Ascending aorta (tissue), 2 donors: ENCODE measurements around the gene GRIN1. TPM values are rescaled to one million over a fixed set of nuclear protein-coding genes. Genes with fewer than 3 reads are reported as not detected.

Source experiments
- DNase-seq, 2 donors: peaks; one replicate each; pipeline ENCODE4 v3.0.0-alpha.2; 2019; ENCODE audit warnings: low spot score in 2 of 2
- H3K27ac ChIP-seq, 2 donors: fragments of 200-600 bp; sonication (generic); one replicate each; pipeline ENCODE4 v1.5.1; 2016 to 2017; ENCODE audit warnings: mild to moderate bottlenecking in 1 of 2
- H3K27me3 ChIP-seq: fragments of 200-600 bp; sonication (generic); one replicate; pipeline ENCODE4 v1.5.1; 2017
- H3K36me3 ChIP-seq, 2 donors: fragments of 200-600 bp; sonication (generic); one replicate each; pipeline ENCODE4 v1.5.1; 2016
- H3K4me1 ChIP-seq, 2 donors: fragments of 200-600 bp; sonication (generic); one replicate each; pipeline ENCODE4 v1.5.1; 2016 to 2017; ENCODE audit warnings: mild to moderate bottlenecking in 1 of 2
- H3K4me3 ChIP-seq, 2 donors: fragments of 200-600 bp; sonication (generic); one replicate each; pipeline ENCODE4 v1.5.1; 2016 to 2017; ENCODE audit warnings: mild to moderate bottlenecking in 1 of 2
- H3K9me3 ChIP-seq, 2 donors: fragments of 200-600 bp; sonication (generic); one replicate each; pipeline ENCODE4 v1.5.1; 2016
- intact Hi-C: fragments of 100-400 bp; cut with DNase I; formaldehyde crosslinking; loops from one replicate; pipeline ENCODE4 v1.15.1; 2023
- total RNA-seq: library from RNA; depleted of rRNA; stranded (reverse); fragments of >200 nt; gene quantifications from one replicate; pipeline ENCODE4 v1.1.0, GENCODE V29; 2016
- TF ChIP-seq, protein P1 (sequence below), 3 experiments: fragments of 200-600 bp in 2 of 3; fragments of 450-650 bp in 1 of 3; sonication (generic) in 2 of 3; IDR thresholded peaks; one replicate each; pipeline ENCODE4 v1.5.1; 2016 to 2019; ENCODE audit warnings: antibody characterized with exemption in 3 of 3, mild to moderate bottlenecking in 1 of 3, moderate library complexity in 1 of 3

Gene GRIN1
- total RNA-seq, 1 donor from 2014 or later, result not detected

DNA sequence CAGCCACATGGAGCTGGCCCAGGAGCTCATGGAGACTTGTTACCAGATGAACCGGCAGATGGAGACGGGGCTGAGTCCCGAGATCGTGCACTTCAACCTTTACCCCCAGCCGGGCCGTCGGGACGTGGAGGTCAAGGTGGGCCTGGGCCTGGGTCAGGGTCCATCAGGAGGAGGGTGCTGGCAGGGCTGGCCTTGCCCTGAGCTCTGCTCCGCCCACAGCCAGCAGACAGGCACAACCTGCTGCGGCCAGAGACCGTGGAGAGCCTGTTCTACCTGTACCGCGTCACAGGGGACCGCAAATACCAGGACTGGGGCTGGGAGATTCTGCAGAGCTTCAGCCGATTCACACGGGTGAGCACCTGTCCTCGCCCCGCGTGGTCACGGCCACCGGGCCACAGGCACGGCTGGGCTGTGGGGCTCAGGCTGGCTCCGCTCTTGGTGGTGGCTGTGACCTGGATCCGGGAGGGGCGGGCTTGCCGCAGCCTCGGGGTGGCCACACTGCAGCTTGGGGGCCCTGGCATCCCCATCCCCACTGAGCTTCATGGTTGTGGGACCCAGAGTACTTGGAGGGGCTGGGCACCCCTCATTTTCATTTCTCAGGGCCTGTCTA, 31.5 kb upstream of the GRIN1 start:
- H3K36me3 ChIP-seq, result peaks cover 74 to 95% of the 10 kb centered on the region in 2 donors
- no peaks in the 10 kb centered on the region for H3K27me3 ChIP-seq
- TF ChIP-seq, protein P1, sequence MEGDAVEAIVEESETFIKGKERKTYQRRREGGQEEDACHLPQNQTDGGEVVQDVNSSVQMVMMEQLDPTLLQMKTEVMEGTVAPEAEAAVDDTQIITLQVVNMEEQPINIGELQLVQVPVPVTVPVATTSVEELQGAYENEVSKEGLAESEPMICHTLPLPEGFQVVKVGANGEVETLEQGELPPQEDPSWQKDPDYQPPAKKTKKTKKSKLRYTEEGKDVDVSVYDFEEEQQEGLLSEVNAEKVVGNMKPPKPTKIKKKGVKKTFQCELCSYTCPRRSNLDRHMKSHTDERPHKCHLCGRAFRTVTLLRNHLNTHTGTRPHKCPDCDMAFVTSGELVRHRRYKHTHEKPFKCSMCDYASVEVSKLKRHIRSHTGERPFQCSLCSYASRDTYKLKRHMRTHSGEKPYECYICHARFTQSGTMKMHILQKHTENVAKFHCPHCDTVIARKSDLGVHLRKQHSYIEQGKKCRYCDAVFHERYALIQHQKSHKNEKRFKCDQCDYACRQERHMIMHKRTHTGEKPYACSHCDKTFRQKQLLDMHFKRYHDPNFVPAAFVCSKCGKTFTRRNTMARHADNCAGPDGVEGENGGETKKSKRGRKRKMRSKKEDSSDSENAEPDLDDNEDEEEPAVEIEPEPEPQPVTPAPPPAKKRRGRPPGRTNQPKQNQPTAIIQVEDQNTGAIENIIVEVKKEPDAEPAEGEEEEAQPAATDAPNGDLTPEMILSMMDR (IDR thresholded peaks at IDR 0.05), result no peak
- no peaks in the 10 kb centered on the region for H3K9me3 ChIP-seq
- H3K27ac ChIP-seq, result no peak overlapping the region
- no peaks in the 10 kb centered on the region for H3K4me1 ChIP-seq
- intact Hi-C loops, result no loop called here
- DNase-seq, result no peak
- no peak overlapping the region for H3K4me3 ChIP-seq

DNA sequence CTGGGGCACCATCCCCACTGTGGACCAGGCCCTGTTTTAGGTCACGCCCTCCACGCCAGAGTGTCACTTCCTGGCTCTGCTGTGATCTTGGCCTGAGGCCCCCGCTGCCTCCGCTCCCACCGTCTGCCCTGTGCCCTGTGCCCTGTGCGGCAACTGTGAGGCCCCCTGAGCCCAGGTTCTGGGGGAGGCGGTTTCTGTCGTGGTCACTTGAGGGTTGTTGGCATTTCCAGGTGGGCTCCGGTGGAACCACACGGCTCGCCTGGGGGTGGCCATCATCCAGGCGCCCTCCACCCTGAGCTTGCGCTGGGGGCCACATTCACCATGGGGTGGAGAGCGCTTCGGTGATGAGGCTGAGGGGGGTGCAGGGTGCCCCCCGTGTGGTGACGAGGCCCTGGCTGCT, 31.0 kb upstream of the GRIN1 start:
- peaks cover 68 to 94% of the 10 kb centered on the region in 2 donors for H3K36me3 ChIP-seq
- H3K9me3 ChIP-seq, result no peaks in the 10 kb centered on the region
- TF ChIP-seq, protein P1 (IDR thresholded peaks at IDR 0.05), result no peak
- intact Hi-C loops, result no loop called here
- H3K4me3 ChIP-seq, result no peak overlapping the region
- H3K27ac ChIP-seq, result no peak overlapping the region
- H3K4me1 ChIP-seq, result no peaks in the 10 kb centered on the region
- H3K27me3 ChIP-seq, result no peaks in the 10 kb centered on the region
- DNase-seq, result no peak

DNA sequence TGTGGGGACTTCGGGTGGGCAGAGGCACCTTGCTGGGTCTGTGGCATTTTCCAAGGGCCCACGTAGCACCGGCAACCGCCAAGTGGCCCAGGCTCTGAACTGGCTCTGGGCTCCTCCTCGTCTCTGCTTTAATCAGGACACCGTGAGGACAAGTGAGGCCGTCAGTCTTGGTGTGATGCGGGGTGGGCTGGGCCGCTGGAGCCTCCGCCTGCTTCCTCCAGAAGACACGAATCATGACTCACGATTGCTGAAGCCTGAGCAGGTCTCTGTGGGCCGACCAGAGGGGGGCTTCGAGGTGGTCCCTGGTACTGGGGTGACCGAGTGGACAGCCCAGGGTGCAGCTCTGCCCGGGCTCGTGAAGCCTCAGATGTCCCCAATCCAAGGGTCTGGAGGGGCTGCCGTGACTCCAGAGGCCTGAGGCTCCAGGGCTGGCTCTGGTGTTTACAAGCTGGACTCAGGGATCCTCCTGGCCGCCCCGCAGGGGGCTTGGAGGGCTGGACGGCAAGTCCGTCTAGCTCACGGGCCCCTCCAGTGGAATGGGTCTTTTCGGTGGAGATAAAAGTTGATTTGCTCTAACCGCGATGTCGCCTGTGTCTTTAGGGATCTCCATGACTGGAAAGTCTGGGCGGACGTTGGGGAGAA, 30.2 kb upstream of the GRIN1 start:
- H3K36me3 ChIP-seq, result peaks cover 60 to 86% of the 10 kb centered on the region in 2 donors

DNA sequence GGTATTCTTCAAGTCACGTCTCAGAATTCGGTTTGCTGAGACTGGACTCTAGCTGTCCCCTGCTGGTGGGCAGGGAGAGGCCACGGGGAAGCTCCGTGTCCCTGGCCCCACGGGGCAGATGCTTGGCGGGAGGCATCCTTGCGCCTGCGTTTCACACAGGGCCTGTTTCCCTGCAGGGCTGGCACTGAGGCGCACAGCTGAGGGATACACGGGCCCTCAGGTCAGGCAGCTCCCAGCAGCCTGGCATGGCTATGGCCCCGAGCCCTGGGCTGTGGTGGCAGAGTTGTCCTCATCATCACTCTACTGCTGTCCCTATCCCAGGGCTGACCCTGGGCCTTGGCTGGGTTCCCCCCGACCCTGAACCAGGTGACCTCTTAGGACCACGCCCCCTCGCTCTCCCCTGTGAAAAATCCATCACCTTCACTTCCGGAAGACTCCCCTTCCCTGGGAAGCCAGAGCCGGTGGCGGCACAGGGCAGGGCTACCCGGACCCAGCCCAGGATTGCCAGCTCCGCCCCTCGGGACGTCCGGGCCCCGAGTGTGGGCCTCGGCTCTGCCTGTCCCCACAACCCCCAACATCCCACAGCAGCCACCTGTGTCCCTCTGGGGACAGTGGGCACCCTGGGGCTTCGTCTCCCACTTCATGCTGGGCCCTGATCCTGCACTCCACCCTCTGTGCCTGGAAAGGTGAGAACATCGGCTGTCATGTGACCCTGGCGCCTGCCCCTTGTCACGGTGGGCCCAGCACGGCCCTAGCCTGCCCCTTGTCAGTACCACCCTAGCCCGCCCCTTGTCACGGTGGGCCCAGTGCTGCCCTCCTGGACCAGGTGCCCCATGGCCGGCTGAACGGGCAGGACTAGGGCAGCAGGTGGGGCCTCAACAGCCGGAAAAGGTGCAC, 29.5 kb upstream of the GRIN1 start:
- no peak for DNase-seq
- TF ChIP-seq, protein P1 (IDR thresholded peaks at IDR 0.05), result no peak
- no peak overlapping the region for H3K4me3 ChIP-seq
- intact Hi-C loops, result no loop called here
- H3K9me3 ChIP-seq, result no peaks in the 10 kb centered on the region
- no peaks in the 10 kb centered on the region for H3K27me3 ChIP-seq
- peaks cover 53 to 79% of the 10 kb centered on the region in 2 donors for H3K36me3 ChIP-seq
- no peak overlapping the region for H3K27ac ChIP-seq
- H3K4me1 ChIP-seq, result peaks cover 0 to 6% of the 10 kb centered on the region in 2 donors

More for the DNA sequence above, 30.2 kb upstream of the GRIN1 start:
- no peak for DNase-seq
- intact Hi-C loops, result no loop called here
- Histone ChIP-seq H3K27me3 (no peaks in the 10 kb centered on the region), H3K4me3 (no peak overlapping the region), H3K9me3 (no peaks in the 10 kb centered on the region), H3K4me1 (peaks cover 0 to 6% of the 10 kb centered on the region in 2 donors), H3K27ac (no peak overlapping the region)
- TF ChIP-seq, protein P1 (IDR thresholded peaks at IDR 0.05), result no peak

DNA sequence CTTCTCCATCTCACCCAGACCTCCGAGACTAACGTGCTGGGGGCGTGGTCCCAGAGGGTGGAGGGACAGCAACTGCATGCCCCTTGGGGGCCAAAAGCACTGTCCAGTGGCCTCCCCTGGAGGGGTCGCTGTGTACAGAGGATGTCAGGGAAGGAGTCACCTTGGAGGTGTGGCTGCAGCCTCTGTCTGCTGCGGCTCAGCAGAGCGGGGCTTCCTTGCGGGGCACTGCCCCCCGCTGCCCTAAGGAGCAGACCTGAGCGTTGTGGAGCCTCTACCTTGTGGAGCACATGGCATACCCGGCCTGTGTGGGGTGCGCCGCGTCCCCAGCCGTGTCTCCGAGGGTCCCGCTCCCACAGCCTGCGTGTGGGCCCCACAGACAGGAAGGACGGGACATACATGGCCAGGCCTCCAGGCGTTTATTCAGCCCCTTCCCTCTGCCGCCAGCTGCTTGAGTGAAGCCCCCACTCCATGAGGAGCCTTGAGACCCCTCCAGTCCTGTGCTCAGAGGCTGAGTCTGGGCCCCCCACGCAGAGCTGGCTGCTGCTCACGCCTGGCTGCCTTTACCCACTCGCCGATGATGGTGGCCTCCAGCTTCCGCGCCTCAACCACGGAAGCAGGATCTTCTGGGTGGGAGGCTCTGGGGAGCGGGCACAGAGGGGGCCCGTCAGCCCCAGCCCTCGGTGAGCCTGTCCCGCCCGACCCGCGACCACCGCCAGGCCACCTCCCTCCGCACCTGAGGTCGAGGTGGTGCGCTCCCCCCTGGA, 28.6 kb upstream of the GRIN1 start:
- Histone ChIP-seq H3K27ac (no peak overlapping the region), H3K27me3 (no peaks in the 10 kb centered on the region), H3K9me3 (no peaks in the 10 kb centered on the region), H3K4me1 (peaks cover 0 to 13% of the 10 kb centered on the region in 2 donors), H3K36me3 (peaks cover 46 to 70% of the 10 kb centered on the region in 2 donors), H3K4me3 (no peak overlapping the region)
- no peak for DNase-seq
- intact Hi-C loops, result no loop called here
- TF ChIP-seq, protein P1 (IDR thresholded peaks at IDR 0.05), result no peak
